Lower leg skin (tissue), 4 donors: ENCODE measurements around the gene RASGRP4. TPM values are rescaled to one million over a fixed set of nuclear protein-coding genes. Genes with fewer than 3 reads are reported as not detected.

Source experiments
- DNase-seq, 2 donors: peaks; one replicate each; pipeline ENCODE4 v3.0.0-alpha.2; 2019; ENCODE audit warnings: low spot score in 2 of 2
- H3K4me3 ChIP-seq: fragments of 200-600 bp; sonication (generic); 2 replicates; pipeline ENCODE4 v1.5.1; 2017; ENCODE audit warnings: mild to moderate bottlenecking, low read depth; ENCODE audit not compliant: poor library complexity, severe bottlenecking
- CTCF ChIP-seq, 3 donors: fragments of 450-650 bp; IDR thresholded peaks; one replicate each; pipeline ENCODE4 v1.5.1; 2016; ENCODE audit warnings: antibody characterized with exemption in 3 of 3, mild to moderate bottlenecking in 3 of 3, moderate library complexity in 2 of 3
- POLR2A ChIP-seq, 2 donors: fragments of 450-650 bp; IDR thresholded peaks; one replicate each; pipeline ENCODE4 v1.6.1; 2016 to 2017; ENCODE audit warnings: antibody characterized with exemption in 2 of 2, mild to moderate bottlenecking in 1 of 2, moderate library complexity in 1 of 2
- WGBS, 2 donors: methylation state at CpG; one replicate each; pipeline ENCODE4 v1.1.5; 2018; 5-methylcytosine and 5-hydroxymethylcytosine counted together
- intact Hi-C: fragments of 100-400 bp; cut with DNase I; formaldehyde crosslinking; loops from one replicate; pipeline ENCODE4 v1.15.0; 2023; ENCODE audit warnings: low total_unique reads
- total RNA-seq, 4 donors: library from RNA; depleted of rRNA; stranded (reverse); fragments of >200 nt; gene quantifications; one replicate each; pipeline ENCODE4 v1.1.0, GENCODE V29; 2016

The RASGRP4 gene
- total RNA-seq, 4 donors from 2014 or later = 1.3 to 2.3 (median 1.7) TPM

- intact Hi-C loops = no loop called here
- TF ChIP-seq POLR2A (IDR thresholded peaks at IDR 0.05) (no peak), CTCF (IDR thresholded peaks at IDR 0.05) (no peak)
- WGBS, 2 donors = 2 to 3% methylated on average over 46 to 51 of the region's 51 CpGs
- H3K4me3 ChIP-seq = peak within 1 kb of the TSS; percentile 21
- DNase-seq = peak; percentile 86 to 97
These were observed 38.3 kb downstream of the RASGRP4 start, which contains the start of gene GGN for GRCh38 chr19:38387550-38388348. Gene GGN (minus strand): TSS chr19:38388034. CDS start chr19:38387261, 773 bp downstream.

- H3K4me3 ChIP-seq = no peak overlapping the region
- DNase-seq = peak in 1 of 2 donors; percentile 89
- 3 to 4% methylated on average over 20 to 25 of the region's 36 CpGs for WGBS, 2 donors
- intact Hi-C loops = no loop called here
- TF ChIP-seq POLR2A (IDR thresholded peaks at IDR 0.05) = no peak
- no peak for TF ChIP-seq CTCF (IDR thresholded peaks at IDR 0.05)
These were observed 39.0 kb downstream of the RASGRP4 start for GRCh38 chr19:38386971-38387549.

- intact Hi-C loops = no loop called here
- H3K4me3 ChIP-seq = no peak overlapping the region
- TF ChIP-seq CTCF (IDR thresholded peaks at IDR 0.05) (no peak), POLR2A (IDR thresholded peaks at IDR 0.05) (no peak)
- 44 to 58% methylated on average over 24 to 27 of the region's 61 CpGs for WGBS, 2 donors
- DNase-seq = no peak
These were observed 39.6 kb downstream of the RASGRP4 start for GRCh38 chr19:38386300-38386970.

GRCh38 chr19:38385804-38386257 is 40.2 kb downstream of the RASGRP4 start:
- no peak for DNase-seq
- WGBS, 2 donors = 67 to 70% methylated on average over 39 to 40 of the region's 40 CpGs
- intact Hi-C loops = no loop called here
- no peak overlapping the region for H3K4me3 ChIP-seq
- no peak for TF ChIP-seq CTCF (IDR thresholded peaks at IDR 0.05)
- TF ChIP-seq POLR2A (IDR thresholded peaks at IDR 0.05) = no peak

- 83 to 87% methylated on average over 37 to 40 of the region's 40 CpGs for WGBS, 2 donors
- TF ChIP-seq CTCF (IDR thresholded peaks at IDR 0.05) (no peak), POLR2A (IDR thresholded peaks at IDR 0.05) (no peak)
- intact Hi-C loops = no loop called here
- DNase-seq = no peak
- no peak overlapping the region for H3K4me3 ChIP-seq
These were observed 40.8 kb downstream of the RASGRP4 start for GRCh38 chr19:38385057-38385803.
